Measurements from ENCODE around the gene SLC6A12.

The SLC6A12 gene

GRCh38 chr12:193261-193660, 20.7 kb downstream of the SLC6A12 start:
- no peak for DNase-seq (ENCODE audit: low read depth in 1 of 2, low spot score in 1 of 2)
- Histone ChIP-seq H3K4me3 (replicated peaks; ENCODE audit: insufficient read depth, low read length) (no peak overlapping the region), H3K27ac (replicated peaks) (no peak overlapping the region), H3K27me3 (ENCODE audit: insufficient read depth, poor library complexity, severe bottlenecking) (no peaks in the 10 kb centered on the region)
- TF ChIP-seq CTCF (IDR thresholded peaks at IDR 0.05; ENCODE audit: insufficient read depth, low read length) (no peak), REST (IDR thresholded peaks at IDR 0.05; ENCODE audit: insufficient replicate concordance, low read depth) (no peak), SPI1 (IDR thresholded peaks at IDR 0.05; ENCODE audit: borderline replicate concordance, low read depth) (no peak), POLR2AphosphoS5 (IDR thresholded peaks at IDR 0.05; ENCODE audit: low read depth) (no peak), GABPA (IDR thresholded peaks at IDR 0.05; ENCODE audit: low read depth) (no peak)

GRCh38 chr12:191541-191940, 22.4 kb downstream of the SLC6A12 start:
- H3K27ac ChIP-seq (replicated peaks), result no peak overlapping the region
- H3K4me3 ChIP-seq (replicated peaks; ENCODE audit: insufficient read depth, low read length), result no peak overlapping the region
- TF ChIP-seq GABPA (IDR thresholded peaks at IDR 0.05; ENCODE audit: low read depth), result no peak
- TF ChIP-seq REST (IDR thresholded peaks at IDR 0.05; ENCODE audit: insufficient replicate concordance, low read depth), result no peak
- no peak for TF ChIP-seq CTCF (IDR thresholded peaks at IDR 0.05; ENCODE audit: insufficient read depth, low read length)
- no peak for TF ChIP-seq POLR2AphosphoS5 (IDR thresholded peaks at IDR 0.05; ENCODE audit: low read depth)
- no peak for TF ChIP-seq SPI1 (IDR thresholded peaks at IDR 0.05; ENCODE audit: borderline replicate concordance, low read depth)
- H3K27me3 ChIP-seq (ENCODE audit: insufficient read depth, poor library complexity, severe bottlenecking), result no peaks in the 10 kb centered on the region
- DNase-seq (ENCODE audit: low read depth in 1 of 2, low spot score in 1 of 2), result no peak

GRCh38 chr12:190881-191280, 23.1 kb downstream of the SLC6A12 start:
- H3K27me3 ChIP-seq (ENCODE audit: insufficient read depth, poor library complexity, severe bottlenecking), result no peaks in the 10 kb centered on the region
- H3K4me3 ChIP-seq (replicated peaks; ENCODE audit: insufficient read depth, low read length), result no peak overlapping the region
- no peak overlapping the region for H3K27ac ChIP-seq (replicated peaks)
- TF ChIP-seq POLR2AphosphoS5 (IDR thresholded peaks at IDR 0.05; ENCODE audit: low read depth), result no peak
- no peak for TF ChIP-seq SPI1 (IDR thresholded peaks at IDR 0.05; ENCODE audit: borderline replicate concordance, low read depth)
- TF ChIP-seq REST (IDR thresholded peaks at IDR 0.05; ENCODE audit: insufficient replicate concordance, low read depth), result no peak
- no peak for TF ChIP-seq GABPA (IDR thresholded peaks at IDR 0.05; ENCODE audit: low read depth)
- no peak for TF ChIP-seq CTCF (IDR thresholded peaks at IDR 0.05; ENCODE audit: insufficient read depth, low read length)
- DNase-seq (ENCODE audit: low read depth in 1 of 2, low spot score in 1 of 2), result no peak

Data from HL-60 (cell line).